GM19240 (cell line): Measurements from ENCODE around the gene CEBPA.
"Not testable (repeated sequence)": the region's sequence is repeated elsewhere in the genome, so short reads cannot be mapped to it uniquely, and the experiment has no call there.

ENCODE experiments used
- DNase-seq: peaks from one replicate; pipeline ENCODE4 v3.0.0; 2011; ENCODE audit warnings: low spot score; ENCODE audit not compliant: insufficient read length

CEBPA gene

DNA sequence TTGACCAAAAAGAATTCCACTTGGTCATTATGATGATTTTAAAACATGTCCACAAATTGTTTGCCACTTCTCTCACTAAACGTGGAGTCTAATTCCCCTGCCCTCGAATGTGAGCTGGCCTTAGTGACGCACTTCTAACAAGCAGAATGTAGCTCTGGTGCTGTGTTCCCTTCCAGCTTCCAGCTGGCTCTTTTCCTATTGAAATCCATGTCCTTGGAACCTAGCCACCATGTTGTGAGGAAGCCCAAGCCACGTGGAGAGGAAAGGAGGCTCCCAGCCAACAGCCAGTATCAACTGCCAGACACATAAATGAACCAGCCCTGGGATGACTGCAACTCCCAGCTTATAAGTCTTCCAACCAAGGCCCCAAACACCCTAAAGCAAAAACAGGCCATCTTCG is 23.6 kb upstream of the CEBPA start:
- no peak for DNase-seq

DNA sequence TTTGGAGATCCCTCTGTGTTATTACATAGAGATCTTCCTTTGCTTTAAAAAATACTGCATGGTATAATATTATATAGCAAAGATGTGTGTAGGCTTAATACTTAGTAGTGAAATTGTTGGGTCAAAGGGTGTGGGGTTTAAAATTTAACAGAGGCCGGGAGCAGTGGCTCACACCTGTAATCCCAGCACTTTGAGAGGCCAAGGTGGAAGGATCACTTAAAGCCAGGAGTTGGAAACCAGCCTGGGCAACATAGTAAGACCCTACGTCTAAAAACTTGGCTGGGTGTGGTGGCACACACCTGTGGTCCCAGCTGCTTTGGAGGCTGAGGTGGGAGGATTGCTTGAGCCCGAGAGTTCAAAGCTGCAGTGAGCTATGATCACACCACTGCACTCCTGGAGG is 22.3 kb upstream of the CEBPA start:
- no peak for DNase-seq

DNA sequence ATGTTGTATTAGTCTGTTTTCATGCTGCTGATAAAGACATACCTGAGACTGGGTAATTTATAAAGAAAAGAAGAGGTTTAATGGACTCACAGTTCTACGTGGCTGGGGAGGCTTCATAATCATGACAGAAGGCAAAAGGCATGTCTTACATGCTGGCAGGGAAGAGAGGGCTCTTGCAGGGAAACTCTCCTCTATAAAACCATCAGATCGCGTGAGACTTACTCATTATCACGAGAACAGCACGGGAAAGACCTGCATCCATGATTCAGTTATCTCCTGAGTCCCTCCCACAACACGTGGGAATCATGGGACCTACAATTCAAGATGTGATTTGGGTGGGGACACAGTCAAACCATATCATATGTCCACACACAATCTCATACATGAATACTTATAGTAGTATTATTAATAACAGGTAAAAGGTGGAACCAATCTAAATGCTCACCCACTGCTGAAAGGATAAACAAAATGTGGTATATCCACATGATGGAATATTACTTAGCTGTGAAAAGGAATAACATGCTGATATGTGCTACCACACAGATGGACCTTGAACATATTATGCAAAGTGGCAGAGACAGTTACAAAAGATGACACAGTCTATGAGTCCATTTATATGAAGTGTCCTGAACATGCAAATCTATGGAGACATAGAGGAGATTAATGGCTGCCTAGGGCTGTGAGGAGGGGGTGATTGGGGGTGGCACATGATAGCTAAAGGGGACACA is 20.9 kb upstream of the CEBPA start:
- DNase-seq, result no peak

DNA sequence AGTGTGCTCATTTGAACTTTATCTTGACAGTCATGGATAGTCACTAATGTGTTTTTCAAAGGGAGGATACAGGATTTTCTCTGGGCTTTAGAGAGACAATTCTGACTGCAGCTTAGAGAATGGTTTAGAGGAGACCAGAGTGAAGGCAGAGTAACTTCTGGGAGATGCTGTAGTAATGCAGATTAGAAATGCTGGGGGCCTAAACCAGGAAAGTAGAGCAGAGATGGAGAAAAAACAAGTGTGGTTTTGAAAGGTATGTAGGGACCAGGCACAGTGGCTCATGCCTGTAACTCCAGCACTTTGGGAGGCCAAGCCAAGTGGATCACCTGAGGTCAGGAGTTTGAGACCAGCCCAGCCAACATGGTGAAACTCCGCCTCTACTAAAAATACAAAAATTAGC is 18.3 kb upstream of the CEBPA start:
- no peak for DNase-seq

DNA sequence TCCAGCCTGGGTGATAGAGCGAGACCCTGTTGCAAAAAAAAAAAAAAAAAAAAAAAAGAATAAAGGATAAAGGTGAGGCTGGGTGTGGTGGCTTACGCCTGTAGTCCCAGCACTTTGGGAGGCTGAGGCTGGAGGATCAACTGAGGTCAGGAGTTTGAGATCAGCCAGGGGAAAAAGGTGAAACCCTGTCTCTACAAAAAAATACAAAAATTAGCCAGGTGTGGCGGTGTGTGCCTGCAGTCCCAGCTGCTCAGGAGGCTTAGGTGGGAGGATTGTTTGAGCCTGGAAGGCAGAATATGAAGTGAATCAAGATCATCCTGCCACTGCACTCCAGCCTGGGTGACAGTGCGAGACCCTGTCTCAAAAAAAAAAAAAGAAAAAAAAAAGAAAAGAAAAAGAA is 15.7 kb upstream of the CEBPA start:
- not testable (repeated sequence) for DNase-seq

DNA sequence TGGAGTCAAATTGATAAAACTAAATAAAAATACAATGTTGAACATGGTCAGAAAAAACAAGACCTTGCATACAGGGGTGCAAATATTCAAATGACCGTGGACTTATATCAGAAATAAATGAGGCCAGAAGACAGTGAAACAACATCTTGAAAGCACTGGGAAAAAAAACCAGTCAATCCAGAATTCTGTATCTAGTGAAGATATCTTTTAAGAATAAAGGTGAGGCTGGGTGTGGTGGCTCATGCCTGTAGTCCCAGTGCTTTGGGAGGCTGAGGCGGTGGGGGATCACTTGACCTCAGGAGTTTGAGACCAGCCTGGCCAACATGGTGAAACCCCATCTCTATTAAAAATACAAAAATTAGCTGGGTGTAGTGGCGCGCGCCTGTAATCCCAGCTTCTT is 15.2 kb upstream of the CEBPA start:
- no peak for DNase-seq

DNA sequence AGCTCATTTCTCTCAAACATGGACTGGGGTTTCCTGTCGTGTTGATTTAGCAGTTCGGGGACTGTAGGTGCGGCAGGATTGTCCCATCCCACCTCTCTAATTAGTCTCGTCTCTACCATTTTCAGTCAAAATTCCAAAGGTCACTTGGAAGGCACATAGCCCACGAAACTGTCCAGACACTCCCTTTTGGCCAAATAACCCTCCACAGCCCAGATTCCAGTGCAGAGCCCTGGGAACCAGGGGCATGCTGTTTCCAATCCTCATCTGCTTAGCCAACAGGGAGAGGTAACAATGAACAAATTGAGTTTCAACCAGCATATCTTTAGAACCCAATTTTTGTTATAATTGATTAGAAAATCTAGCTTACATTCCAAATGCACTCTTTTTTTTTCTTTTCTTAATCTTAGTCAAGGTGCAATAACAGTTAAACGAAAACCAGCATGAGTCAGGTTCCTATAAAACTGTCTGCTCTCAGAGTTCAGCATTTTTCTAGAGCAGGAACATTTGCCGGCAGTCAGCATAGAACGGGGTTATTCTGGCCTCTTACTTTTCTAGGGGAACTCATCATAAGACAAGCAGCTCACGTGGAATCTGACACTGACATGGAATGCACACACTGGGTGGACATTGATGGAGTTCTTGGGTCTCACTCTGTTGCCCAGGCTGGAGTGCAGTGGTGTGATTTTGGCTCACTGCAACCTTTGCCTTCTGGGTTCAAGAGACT is 14.4 kb upstream of the CEBPA start:
- DNase-seq, result no peak

DNA sequence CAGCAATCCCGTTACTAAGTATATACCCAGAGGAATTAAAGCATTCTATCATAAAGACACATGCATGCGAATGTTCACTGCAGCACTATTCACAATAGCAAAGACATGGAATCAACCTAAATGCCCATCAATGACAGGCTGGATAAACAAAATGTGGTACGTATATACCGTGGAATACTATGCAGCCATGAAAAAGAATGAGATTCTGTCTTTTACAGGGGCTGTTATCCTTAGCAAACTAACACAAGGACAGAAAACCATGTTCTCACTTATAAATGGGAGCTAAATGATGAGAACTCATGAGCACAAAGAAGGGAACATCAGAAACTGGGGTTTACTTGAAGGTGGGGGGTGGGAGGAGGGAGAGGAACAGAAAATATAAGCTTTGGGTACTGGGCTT is 10.5 kb upstream of the CEBPA start:
- not testable (repeated sequence) for DNase-seq

DNA sequence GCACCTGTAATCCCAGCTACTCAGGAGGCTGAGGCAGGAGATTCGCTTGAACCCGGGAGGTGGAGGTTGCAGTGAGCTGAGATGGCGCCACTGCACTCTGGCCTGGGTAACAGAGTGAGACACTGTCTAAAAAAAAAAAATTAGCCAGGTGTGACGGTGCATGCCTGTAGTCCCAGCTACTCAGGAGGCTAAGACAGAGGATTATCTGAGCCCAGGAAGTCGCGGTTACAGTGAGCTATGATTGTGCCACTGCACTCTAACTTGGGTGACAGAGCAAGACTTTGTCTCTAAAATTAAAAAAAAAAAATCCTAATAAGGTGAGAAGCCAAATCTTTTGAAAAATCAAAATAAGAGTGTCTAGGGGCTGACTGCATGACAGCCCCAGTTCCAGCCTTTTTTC is 9.7 kb upstream of the CEBPA start:
- DNase-seq, result no peak

DNA sequence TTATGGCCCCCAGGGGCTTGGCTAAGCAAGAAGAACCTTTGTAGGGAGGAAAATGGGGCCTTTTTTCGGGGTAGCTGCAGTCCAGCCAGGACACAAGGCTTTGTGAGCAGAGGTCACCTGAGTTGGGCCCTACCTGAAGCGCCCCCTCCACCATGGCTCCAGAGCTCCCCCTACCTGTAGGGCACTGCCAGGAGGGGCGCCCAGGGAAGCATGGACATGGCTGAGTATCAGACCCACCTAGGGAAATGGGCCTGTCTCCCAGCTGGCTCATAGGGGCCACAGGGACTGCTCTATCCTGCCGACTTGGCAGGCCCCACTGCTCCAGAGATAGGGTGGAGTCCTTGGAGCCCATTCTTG is 9.0 kb upstream of the CEBPA start:
- DNase-seq, result no peak

DNA sequence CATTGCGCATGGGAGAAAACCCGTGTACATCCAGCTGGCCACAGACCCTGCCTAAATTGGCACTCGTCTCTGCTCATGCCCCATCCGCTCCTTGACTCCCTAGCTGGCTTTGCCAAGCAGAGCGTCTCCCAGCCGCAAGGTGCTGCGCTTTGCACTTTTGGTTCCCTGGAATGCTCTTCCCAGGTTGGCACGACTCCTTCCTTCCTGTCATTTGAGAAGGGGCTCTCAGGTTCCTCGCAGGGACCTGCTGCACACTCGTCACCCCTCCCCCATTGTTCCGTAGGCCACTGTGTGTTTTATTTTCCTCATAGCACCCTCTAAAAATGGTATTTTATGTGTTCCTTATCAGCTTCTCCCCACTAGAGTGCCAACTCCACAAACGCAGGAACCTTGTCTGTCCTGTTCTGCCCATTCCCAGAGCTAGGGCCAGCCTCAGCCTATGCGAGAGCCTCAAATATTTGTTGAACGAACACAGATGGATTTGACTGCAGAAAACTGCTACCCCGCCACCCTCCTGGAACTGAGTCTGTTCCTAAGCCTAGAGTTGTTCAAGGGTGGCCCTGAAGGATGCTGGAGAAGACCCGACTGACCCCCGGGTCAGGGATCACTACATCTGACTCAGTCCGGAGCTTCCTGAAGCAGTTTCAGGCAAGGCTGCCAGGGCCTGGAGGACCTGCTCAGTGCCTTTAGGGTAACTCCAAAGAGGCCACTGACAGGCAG is 8.4 kb upstream of the CEBPA start:
- DNase-seq, result no peak

DNA sequence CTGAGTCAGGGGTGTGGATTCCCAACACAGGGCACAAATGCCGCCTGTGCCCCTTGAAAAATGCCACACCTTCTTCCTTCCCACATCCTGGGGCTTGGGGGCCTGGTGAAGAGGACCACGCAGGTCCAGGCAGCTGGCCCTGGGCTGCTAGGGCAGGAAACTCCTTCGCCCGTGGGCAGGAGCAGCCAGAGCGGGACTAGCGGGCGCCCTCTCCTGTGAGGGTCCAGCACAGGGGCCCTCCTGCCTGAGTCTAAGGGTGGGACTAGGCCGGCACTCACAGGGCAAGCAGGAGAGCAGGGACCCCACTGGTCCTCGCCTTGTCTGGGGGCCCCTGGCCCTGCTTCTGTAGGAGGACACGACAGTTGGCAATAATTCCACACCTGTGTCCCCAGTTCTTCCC is 7.5 kb upstream of the CEBPA start:
- DNase-seq, result no peak

DNA sequence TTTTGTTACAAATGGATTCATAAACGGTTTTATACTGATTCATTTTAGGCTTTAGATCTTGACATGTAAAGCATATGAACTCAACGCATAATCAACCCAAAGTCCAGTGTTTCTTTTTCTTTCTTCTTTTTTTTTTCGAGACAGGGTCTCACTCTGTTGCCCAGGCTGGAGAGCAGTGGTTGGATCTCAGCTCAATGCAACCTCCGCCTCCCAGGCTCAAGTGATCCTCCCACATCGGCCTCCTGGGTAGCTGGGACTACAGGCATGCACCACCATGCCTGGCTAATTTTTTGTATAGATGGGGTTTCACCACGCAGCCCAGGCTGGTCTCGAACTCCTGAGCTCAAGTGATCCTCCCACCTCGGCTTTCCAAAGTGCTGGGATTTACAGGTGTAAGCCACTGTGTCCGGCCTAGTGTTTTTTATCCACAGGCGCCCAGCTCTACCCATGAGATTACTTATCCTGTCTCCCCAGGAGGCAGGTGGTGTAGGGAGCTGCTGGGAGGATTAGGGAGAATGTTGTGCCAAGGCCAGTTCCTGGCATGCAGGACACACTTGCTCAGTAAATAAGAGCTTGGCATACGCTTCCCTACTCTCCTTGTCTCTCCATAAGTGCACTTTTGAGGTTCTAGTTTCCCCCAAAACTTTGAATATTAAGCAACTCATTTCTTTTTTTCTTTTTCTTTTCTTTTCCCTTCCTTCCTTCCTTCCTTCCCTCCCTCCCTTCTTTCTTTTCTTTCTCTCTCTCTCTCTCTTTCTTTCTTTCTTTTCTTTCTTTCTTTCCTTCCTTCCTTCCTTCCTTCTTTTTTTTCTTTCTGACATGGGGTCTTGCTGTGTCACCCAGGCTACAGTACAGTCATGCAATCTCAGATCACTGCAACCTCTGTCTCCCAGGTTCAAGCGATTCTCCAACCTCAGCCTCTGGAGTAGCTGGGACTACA is 4.8 kb upstream of the CEBPA start:
- DNase-seq, result no peak

DNA sequence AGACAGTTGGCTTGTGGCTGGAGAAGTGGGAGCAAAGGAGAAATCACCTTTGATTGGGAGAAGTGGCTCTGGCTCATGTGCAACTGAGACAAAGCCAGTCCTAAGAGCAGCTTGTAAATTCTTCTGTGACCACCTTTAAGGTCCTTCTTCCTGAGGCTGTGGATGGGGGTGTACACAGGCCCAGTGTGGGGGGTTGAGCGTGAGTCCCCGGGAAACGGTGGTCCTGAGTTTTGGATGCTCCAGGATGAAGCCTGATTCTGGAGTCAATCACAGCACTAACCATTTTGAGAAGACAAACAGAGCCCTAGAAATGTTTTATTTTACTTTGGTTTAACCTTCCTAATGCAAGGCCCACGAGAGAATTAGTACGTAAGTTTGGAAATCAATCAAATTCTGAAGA is 3.9 kb upstream of the CEBPA start:
- DNase-seq, result no peak

DNA sequence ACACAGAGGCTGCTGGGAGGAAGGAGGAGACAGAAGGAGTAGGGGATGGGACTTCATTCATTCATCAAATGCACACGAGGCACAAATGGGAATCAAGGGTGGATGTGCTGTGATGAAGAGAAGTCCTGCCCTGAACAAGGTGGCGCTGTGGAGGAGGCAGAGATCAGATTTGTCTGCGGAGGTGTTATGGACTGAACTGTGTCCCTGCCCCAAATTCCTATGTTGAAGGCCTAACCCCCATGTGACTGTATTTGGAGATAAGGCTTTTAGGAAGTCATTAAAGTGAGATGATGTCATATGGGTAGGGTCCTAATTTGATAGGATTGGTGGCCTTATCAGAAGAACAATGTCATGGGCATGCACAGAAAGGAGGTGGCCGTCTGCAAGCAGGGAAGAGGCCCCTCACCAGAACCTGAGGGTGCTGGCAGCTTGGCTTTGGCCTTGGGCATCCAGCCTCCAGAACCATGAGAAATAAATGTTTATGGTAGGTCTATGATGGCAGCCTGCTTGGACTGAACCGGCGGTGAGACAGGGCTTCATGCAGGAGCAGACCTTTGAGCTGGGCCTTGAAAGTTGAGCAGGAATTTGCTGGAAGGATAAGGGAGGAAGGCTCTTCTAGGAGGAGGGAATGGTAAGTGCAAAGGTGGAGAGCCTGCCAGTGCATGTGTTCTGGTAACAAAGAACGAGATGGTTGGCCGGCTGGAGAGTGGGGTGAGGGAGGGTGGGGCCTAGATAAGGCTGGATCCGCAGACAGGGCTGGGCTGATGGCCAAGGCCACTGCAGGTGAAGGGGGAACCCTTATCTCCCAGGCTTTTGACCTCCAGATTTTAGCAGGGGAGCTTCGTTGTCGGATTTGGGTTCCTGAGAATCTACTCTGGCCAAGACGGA is 2.7 kb upstream of the CEBPA start:
- DNase-seq, result no peak

DNA sequence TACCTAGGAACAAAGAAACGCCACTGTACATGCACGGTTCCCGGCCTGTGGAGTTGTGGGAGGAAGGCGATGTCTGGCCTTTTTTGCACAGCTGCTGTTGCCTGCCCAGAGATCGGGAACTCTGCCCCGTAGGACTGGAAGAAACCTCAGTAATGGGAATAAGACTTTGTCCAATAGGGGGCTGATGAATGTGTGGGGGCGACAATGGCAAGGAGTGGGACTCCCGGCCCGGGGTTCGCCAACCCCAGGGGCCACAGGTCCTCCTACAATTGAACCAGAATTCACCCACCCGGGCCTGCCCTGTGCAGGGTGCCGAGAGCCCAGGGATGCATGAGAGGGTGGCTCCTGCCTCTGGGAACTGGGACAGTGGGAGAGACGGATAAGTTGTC is 2.0 kb upstream of the CEBPA start:
- DNase-seq, result no peak

DNA sequence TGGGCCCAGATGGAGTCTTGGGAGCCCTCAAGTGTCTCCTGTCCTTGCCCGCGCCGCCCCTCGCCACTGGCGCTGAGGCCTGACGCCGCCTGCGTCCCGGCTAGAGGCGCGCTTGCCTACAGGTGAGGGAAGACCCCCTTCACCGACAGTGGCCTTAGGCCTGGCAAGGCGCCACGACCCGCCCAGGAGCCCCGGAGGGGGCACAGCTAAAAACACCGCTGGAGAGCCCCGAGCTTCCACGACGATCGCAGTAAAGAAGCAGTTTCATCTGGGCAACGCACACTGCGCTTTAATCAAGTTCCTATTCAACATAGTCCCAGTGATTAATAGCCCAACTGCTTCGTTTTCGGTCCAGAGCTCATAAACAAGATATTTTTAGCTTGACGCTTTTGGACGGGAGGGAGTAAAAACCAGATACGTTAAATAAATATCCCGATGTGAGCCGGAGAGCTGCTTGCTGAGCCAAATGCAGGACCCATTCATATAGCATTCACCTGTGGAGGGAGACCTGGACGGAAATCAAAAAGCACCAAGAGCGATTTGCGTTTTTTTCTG is 1.5 kb upstream of the CEBPA start:
- no peak for DNase-seq

DNA sequence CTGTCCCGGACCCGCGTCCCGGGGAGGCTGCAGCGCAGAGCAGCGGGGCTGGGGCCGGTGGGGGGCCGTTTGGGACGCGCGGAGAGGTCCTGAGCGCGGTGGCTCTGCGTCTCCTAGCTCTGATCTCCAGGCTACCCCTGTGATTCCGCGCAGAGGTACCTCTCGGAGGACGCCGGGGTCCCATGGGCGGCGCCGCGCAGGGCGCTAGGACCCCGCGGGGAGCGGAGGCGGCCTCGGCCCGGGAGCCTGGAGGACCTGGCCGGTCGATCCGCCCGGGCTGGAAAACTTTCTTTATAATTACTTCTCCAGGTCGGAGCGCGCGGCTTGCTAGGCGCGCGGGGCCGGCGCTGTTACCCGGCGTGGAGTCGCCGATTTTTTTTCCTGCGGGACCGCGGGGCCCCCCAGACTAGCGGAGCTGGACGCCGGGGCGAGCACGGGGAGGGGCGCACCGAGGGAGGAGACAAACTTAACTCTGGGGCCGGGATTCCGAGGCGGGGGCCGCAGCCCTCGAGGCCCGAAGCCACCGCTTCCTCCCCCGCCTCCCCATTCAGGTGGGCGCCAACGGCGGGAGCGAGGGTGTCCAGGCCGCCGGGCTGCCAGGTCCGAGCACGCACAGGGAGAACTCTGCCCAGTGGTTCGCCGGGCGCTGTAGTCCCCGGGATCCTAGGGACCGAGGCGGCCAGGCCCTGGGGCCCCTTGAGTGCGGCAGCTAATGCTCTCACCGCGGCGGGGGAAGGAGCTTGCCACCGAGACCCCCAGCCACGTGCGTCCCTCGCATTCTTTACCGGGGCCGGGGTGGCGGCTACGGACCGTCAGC is 848 bp upstream of the CEBPA start:
- no peak for DNase-seq

DNA sequence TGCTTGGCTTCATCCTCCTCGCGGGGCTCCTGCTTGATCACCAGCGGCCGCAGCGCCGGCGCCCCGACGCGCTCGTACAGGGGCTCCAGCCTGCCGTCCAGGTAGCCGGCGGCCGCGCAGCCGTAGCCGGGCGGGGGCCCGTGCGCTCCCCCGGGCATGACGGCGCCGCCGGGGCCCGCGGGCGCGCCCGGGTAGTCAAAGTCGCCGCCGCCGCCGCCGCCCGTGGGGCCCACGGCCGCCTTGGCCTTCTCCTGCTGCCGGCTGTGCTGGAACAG is 497 bp downstream of the CEBPA start:
- no peak for DNase-seq
